GM18520 (cell line): ENCODE results near the gene SCARB1.
"Not testable (repeated sequence)": the region's sequence is repeated elsewhere in the genome, so short reads cannot be mapped to it uniquely, and the experiment has no call there.

Source experiments
- ATAC-seq: cut with Tn5 transposase; IDR thresholded peaks from one replicate; pipeline ENCODE4 v1.9.1; 2021; ENCODE audit not compliant: unreplicated experiment

SCARB1 gene

DNA sequence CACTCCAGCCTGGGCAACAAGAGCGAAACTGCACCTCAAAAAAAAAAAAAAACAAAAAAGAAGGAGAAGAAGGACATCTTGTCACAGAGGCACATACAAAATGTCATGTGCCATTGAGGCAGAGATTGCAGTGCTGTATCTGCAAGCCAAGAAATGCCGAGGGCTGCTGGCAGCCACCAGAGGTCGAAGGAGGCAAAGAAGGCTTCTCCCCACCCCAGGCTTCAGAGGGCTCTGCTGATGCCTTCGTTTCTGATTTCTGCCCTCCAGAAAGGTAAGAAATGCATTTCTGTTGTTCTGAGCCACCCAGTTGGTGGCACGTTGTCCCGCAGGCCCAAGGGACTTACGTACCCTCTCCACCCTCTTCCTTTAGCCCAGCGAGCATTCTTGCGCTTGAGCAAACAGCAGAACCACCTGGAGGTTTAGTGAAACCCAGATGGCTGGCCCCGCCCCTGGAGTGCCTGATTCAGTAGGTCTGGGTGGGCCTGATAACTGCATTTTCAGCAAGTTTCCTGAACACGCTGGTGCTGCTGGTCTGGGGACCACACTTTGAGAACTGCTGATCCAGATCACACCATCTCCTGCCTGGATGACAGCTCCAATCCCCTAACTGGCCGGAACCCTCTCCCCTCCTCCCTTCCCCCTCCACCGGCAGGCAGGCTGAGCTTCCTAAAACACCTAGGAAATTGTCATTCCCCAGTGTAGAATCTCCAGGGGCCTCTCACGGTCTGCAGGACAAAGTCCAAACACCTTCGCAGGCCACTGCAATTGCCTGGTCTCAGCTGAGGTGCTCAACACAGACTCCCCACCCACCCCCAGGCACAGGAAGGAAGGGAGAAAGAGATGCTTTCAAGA is 21.1 kb upstream of the SCARB1 start:
- no peak for ATAC-seq

GRCh38 chr12:124883263-124884130 is 19.8 kb upstream of the SCARB1 start:
- ATAC-seq = no peak

DNA sequence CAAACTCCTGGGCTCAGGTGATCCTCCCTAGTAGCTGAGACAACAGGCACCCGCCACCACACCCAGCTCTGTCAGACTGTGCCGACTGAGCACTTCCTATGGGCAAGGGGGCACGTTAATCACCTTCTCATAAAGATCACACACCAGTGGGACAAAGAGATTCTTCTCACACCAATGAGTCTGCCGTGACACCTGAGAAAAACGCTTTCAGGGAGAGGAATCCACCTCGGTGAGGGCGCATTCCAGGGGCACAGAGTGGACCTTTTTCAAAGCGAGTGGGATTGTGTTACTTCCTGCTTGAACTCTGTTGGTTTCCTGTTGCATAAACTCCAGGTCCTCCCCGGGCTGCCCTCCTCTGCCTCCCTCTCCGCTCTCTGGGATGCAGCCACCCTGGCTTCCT is 17.5 kb upstream of the SCARB1 start:
- no peak for ATAC-seq

- not testable (repeated sequence) for ATAC-seq
Measured at GRCh38 chr12:124880335-124880734, 16.7 kb upstream of the SCARB1 start.

- no peak for ATAC-seq
Measured at GRCh38 chr12:124878795-124879516, 15.3 kb upstream of the SCARB1 start.

DNA sequence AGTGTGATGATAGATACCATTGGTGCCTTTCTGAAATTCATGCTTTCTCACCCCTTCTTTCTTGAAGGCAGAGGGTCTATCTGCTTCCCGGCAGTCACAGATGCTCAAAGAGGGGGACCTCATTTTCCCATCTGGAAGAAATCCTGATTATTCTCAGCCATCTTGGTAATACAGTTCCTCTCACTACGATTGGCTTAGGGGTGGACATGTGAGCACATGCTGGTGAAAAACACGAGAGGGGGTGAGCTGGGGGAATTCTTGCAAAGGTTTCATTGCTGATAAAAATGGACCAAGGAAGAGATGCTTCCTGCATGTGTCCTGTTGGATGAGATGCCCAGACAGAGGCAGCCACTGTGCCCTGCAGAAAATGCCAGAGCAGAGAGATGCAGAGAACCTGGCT is 13.8 kb upstream of the SCARB1 start:
- ATAC-seq = no peak

DNA sequence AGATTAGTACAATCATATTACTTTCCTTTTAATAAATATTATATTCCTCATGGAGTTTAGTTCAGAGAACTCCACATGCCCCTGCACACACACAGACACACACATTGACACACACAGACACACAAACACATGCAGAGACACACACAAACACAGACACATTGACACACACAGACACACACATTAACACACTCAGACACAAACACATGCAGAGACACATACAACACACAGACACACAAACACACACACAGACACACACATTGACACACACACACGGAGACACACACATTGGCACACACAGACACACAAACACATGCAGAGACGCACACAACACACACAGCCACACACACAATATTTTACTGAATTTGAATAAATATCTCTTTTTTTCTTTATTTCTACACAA is 12.5 kb upstream of the SCARB1 start:
- no peak for ATAC-seq

- no peak for ATAC-seq
Measured at GRCh38 chr12:124875803-124876132, 12.1 kb upstream of the SCARB1 start.

- no peak for ATAC-seq
Measured at GRCh38 chr12:124874988-124875802, 11.5 kb upstream of the SCARB1 start.

DNA sequence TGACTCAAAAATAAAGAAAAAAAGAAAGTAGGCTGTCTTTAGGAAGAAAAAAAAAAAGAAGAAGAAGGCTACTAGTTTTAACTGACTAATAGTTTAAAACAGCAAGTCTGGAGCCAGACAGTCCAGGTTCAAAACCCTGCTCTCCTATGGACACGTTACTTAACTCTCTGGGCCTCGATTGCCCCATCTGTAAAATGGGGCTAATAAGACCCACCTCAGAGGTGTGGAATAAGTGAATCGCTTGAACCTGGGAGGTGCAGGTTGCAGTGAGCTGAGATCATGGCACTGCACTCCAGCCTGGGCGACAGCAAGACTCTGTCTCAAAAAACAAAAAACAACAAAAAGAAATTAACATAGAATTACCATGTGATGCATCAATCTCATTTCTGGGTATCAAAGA is 10.5 kb upstream of the SCARB1 start:
- ATAC-seq = no peak

- ATAC-seq = no peak
Measured at GRCh38 chr12:124872068-124872719, 8.5 kb upstream of the SCARB1 start.

DNA sequence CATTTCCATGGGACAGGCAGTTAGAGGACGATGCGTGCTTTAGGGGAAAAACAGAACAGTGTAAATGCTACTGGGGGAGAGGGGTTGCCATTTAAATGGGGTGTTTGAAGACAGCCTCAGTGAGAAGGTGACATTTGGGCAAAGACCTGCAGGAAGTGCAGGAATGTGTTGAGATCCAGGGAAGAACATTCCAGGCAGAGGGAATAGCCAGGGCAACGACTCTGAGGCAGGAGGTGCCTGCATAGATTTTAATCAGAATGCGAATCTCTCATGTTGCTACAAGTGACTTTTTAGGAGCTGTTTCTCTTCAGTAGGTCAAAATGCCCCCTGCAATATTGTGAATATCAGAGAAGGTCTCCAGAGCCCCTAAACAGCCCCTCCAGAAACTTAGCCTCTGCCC is 7.6 kb upstream of the SCARB1 start:
- no peak for ATAC-seq

DNA sequence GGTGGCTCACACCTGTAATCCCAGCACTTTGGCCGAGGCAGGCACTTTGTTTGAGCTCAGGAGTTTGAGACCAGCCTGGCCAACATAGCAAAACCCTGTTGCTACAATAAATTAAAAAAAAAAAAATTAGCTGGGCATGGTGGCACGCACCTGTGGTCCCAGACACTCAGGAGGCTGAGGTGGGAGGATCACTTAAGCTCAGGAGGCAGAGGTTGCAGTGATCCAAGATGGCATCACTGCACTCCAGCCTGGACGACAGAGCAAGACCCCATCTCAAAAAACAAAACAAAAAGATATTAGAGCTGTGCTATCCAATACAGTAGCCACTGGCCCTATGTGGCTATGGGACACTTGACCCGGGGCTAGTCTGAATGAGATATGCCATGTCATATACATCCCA is 6.9 kb upstream of the SCARB1 start:
- ATAC-seq = no peak

DNA sequence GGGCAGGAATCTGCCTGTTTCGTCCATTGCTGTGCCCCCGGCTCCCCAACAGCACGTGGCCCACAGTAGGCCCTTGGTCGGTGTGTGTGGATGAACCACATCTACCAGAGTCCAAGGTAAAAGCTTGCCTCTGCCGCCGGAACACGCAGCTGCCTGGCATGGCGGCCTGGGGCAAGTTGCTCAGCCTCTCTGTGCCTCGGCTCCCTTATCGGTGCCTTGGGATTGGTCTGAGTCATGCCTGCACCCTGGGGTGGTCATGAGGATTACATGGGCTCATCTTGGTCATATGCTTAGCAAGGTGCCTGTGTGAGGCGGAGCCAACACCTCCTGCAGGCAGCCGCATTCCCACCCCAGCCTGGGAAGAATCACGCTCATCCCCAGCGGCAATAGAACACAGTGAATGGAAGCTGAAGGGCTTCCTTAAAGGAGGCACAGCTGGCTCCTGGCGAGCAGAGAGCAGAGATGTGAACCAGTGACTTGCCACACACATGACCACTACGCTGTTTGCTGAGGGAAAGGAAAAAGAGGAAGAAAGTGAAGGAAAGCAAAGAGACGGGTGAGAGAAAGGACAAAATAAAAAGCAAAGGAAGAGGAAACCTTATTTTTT is 5.5 kb upstream of the SCARB1 start:
- ATAC-seq = no peak

DNA sequence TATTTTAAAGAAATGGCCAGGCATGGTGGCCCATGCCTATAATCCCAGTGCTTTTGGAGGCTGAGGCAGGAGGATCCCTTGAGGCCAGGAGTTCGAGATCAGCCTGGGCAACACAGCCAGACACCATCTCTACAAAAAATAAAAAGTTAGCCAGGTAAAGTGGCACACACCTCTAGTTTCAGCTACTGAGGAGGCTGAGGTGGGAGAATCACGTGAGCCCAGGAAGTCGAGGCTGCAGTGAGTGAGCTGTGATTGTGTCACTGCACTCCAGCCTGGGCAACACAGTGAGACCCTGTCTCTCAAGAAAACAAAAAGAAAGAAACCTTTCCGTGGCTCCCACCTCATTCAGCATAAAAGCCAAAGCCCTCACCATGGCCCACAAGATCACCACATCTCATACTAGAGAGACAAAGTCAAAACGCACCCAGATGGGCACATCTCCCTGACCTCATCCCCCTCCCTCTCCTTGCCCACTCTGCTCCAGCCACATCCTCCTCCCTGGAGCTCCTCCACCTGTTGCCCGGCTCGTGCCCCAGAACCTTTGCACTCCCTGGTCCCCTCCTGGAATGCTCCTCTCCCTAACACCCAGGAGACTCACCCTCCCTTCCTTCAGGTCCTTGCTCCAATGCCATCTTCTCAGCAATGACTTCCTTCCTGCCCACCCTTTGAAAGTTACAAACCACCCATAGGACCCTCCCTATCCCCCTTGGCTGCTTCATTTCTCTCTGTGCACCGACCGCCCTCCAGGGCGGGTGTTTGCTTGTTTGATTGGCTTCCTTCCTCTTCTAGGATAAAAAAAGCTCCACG is 4.8 kb upstream of the SCARB1 start:
- ATAC-seq = no peak

- no peak for ATAC-seq
Measured at GRCh38 chr12:124867401-124867930, 3.8 kb upstream of the SCARB1 start.

GRCh38 chr12:124866883-124867400 is 3.3 kb upstream of the SCARB1 start:
- ATAC-seq = no peak

GRCh38 chr12:124866195-124866882 is 2.7 kb upstream of the SCARB1 start:
- no peak for ATAC-seq
